SK-N-MC (cell line): Measurements from ENCODE around the gene ATRNL1.
"Not testable (repeated sequence)": the region's sequence is repeated elsewhere in the genome, so short reads cannot be mapped to it uniquely, and the experiment has no call there.

Experiments
- DNase-seq: peaks from one replicate; pipeline ENCODE4 v3.0.0-alpha.2; 2011; ENCODE audit warnings: low read depth, low spot score
- H3K27ac ChIP-seq: fragments of 200-600 bp; sonication (generic); 2 replicates; pipeline ENCODE4 v1.5.1; 2016; ENCODE audit warnings: mixed run types
- H3K36me3 ChIP-seq: fragments of 200-600 bp; sonication (generic); 2 replicates; pipeline ENCODE4 v1.6.1; 2017; ENCODE audit warnings: antibody characterized with exemption, low read length, mixed read lengths; ENCODE audit not compliant: insufficient read depth
- H3K4me3 ChIP-seq: fragments of 200-600 bp; sonication (generic); 2 replicates; pipeline ENCODE4 v1.5.1; 2016
- H3K9ac ChIP-seq: fragments of 200-600 bp; sonication (generic); 2 replicates; pipeline ENCODE4 v1.8.0; 2017; ENCODE audit warnings: mixed run types, mixed read lengths; ENCODE audit not compliant: insufficient read length
- H3K9me3 ChIP-seq: fragments of 200-600 bp; sonication (generic); 2 replicates; pipeline ENCODE4 v1.6.1; 2017; ENCODE audit warnings: low read depth, mild to moderate bottlenecking, antibody characterized with exemption, low read length, moderate library complexity, mixed read lengths
- EZH2 ChIP-seq: fragments of 200-600 bp; sonication (generic); IDR thresholded peaks from one replicate; pipeline ENCODE4 v1.6.1; 2017; ENCODE audit warnings: antibody characterized with exemption
- FOXP2 ChIP-seq: optimal IDR thresholded peaks from 2 replicates; pipeline ENCODE3; 2011; ENCODE audit warnings: mild to moderate bottlenecking, moderate library complexity; ENCODE audit not compliant: insufficient read depth; ENCODE audit errors: extremely low read length, control extremely low read depth
- POLR2AphosphoS5 ChIP-seq: IDR thresholded peaks from 2 replicates; pipeline ENCODE4 v1.6.1; 2012; ENCODE audit warnings: mild to moderate bottlenecking, low read depth, low read length, borderline replicate concordance

The ATRNL1 gene

DNA sequence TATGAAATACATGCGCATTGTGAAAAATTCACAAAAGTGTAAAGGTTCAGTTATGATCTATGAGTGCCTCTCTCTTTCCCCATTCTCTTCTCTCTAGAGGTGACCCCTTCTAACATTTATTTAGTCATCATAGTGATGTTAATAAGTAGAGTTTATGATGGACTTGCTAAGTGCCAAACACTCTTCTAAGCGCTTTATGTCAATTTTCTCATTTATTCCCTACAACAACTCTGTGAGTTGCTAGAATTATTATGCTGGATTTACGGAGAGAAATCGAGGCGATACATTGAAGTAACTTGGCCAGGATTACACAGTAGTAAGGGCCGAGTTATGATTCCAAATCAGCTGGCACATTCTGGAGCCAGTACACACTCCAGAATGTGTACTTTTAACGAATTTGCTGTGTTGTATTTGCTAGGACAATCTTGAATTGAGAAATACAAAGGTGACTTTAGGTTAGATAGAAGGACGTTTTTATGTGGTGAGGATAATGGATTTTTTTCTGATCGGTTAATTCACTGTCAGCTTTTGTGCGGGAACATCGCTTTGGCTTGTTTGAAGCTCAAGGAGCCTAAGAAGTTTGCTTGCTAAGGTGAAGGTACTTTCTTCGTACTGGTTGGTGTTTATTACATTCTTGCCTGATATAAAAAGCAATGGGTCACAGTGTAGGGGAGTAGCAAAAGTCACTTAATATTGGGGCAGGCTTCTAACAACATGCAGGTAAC lies 1.4 kb downstream of the ATRNL1 start:
- Histone ChIP-seq H3K9me3 (no peaks in the 10 kb centered on the region), H3K4me3 (peak overlapping the region; percentile 82), H3K27ac (no peak overlapping the region), H3K9ac (peak overlapping the region; percentile 55), H3K36me3 (no peaks in the 10 kb centered on the region)
- DNase-seq, result no peak
- TF ChIP-seq POLR2AphosphoS5, result no peak
- TF ChIP-seq FOXP2, result no peak
- TF ChIP-seq EZH2, result no peak

DNA sequence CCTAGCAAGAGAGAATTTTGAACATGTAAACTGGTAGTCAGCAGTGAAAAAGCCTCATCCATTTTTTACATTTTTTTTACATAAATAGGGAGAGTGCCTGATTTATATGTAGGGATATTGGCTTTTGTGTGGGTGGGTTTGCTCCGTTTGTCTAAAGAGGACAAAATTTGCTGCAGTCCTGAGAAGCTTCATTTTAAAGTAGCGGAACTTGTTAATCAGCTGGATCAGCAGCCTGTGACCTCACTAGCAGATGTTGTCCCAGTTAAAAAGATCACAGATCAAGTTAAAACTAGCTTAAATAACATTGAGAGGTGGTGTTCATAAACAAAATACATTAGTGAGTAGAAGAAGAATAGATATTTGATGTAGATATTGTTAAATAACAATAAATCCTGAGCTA lies 2.6 kb downstream of the ATRNL1 start:
- Histone ChIP-seq H3K36me3 (no peaks in the 10 kb centered on the region), H3K4me3 (0 out of 2 replicates have a peak overlapping the region, but pooled peaks have one; percentile 18), H3K9me3 (no peaks in the 10 kb centered on the region), H3K9ac (no peak overlapping the region), H3K27ac (no peak overlapping the region)
- no peak for DNase-seq
- TF ChIP-seq FOXP2 (no peak), EZH2 (no peak), POLR2AphosphoS5 (no peak)

DNA sequence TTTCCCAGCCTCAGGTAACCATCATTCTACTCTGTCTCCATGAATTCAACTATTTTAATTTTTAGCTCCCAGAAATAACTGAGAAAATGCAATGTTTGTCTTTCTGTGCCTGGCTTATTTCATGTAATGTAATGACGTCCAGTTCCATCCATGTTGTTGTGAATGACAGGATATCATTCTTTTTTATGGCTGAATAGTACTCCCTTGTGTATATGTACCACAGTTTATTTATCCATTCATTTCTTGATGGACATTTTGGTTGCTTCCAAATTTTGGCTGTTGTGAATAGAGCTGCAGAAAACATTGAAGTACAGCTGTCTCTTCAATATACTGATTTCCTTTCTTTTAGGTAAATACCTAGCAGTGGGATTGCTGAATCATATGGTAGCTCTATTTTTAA lies 10.5 kb downstream of the ATRNL1 start:
- H3K9me3 ChIP-seq, result no peaks in the 10 kb centered on the region
- TF ChIP-seq EZH2 (no peak), FOXP2 (no peak), POLR2AphosphoS5 (no peak)
- no peak overlapping the region for H3K4me3 ChIP-seq
- H3K9ac ChIP-seq, result no peak overlapping the region
- no peaks in the 10 kb centered on the region for H3K36me3 ChIP-seq
- H3K27ac ChIP-seq, result no peak overlapping the region
- DNase-seq, result no peak

DNA sequence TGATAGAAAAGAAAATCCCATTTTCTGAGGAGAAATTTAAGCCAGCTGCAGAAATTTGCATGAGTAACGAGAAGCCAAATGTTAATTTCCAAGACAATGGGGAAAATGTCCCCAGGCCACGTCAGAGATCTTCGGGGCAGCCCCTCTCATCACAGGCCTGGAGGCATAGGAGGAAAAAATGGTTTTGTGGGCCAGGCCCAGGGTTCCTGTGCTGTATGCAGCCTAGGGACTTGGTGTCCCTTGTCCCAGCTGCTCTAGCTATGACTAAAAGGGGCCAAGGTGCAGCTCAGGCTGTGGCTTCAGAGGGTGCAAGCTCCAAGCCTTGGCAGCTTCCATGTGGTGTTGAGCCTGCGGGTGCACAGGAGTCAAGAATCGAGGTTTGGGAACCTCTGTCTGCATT lies 12.2 kb downstream of the ATRNL1 start:
- DNase-seq, H3K9me3 ChIP-seq, H3K4me3 ChIP-seq, H3K9ac ChIP-seq, H3K36me3 ChIP-seq, H3K27ac ChIP-seq: not testable (repeated sequence)

DNA sequence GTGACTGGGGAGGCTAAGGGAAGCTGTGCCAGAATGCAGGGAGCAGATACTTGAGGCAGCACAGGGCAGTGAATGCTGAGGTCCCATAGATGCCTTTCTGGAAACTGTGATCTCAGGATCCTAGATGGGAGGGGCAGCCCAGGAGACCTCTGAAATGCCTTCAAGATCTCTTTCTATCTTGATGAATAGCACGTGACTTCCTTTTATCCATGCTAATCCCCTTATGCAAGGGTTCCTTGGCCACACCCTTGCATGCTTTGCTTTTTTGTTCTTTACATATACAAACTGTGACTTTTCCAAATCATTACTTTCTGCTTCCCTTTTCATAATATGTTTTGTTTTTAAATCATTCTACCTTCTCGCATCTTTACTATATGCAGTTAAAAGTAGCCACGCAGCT lies 14.7 kb downstream of the ATRNL1 start:
- Histone ChIP-seq H3K4me3 (no peak overlapping the region), H3K9me3 (no peaks in the 10 kb centered on the region), H3K9ac (no peak overlapping the region), H3K27ac (no peak overlapping the region), H3K36me3 (no peaks in the 10 kb centered on the region)
- no peak for DNase-seq
- TF ChIP-seq FOXP2 (no peak), POLR2AphosphoS5 (no peak), EZH2 (no peak)

DNA sequence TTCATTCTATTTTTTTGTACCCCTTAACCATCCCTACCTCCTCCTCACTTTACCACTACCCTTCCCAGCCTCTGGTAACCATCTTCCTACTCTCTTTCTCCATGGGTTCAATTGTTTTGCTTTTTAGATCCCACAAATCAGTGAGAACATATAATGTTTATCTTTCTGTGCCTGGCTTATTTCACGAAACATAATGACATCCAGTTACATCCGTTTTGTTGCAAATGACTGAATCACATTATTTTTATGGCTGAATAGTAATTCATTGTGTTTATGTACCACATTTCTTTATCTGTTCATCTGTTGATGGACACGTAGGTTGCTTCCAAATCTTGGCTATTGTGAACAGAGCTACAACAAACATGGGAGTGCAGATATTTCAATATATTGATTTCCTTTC lies 24.1 kb downstream of the ATRNL1 start:
- no peak overlapping the region for H3K27ac ChIP-seq
- no peak overlapping the region for H3K9ac ChIP-seq
- H3K36me3 ChIP-seq, result no peaks in the 10 kb centered on the region
- TF ChIP-seq FOXP2 (no peak), POLR2AphosphoS5 (no peak), EZH2 (no peak)
- no peak for DNase-seq
- H3K4me3 ChIP-seq, result no peak overlapping the region
- H3K9me3 ChIP-seq, result no peaks in the 10 kb centered on the region

DNA sequence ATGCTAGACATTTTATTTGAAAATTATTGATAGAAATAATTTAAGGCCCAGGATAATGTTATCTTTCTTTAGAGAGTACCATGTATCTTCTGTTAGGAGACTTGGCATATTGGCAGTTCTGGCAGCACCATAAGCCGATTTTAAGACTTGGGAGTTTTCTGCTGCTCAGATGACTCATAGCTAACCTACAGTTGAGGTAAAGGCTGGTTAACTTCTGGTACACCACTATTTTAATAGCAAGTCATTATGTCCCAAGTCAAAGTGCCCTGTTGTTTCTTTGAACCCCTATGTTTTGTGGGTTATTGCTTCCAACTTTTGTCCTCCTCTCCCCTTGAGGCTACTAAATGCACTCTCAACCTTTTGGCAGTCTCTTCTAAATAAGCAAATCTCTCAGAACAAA lies 25.2 kb downstream of the ATRNL1 start:
- no peak overlapping the region for H3K27ac ChIP-seq
- TF ChIP-seq POLR2AphosphoS5 (no peak), EZH2 (no peak), FOXP2 (no peak)
- no peak for DNase-seq
- no peaks in the 10 kb centered on the region for H3K9me3 ChIP-seq
- H3K9ac ChIP-seq, result no peak overlapping the region
- no peaks in the 10 kb centered on the region for H3K36me3 ChIP-seq
- no peak overlapping the region for H3K4me3 ChIP-seq

DNA sequence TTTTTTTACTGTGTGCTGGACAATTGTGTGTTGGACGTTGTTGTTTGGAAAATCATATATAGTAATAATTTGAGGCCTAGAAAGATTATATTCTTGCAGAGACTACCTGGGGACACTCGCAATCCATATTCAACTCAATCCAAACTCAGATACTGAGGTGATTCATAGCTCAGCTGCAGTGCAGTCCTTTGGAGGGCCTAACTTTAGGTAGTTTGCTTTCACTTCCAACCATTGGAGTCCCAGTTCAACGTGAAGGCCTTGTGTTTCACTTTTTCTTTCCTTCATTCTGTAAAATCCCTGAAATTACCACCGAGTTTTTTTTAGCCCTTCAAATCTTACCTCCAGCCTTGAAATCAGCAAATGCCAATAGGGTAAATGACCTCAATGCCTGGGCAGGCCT lies 32.3 kb downstream of the ATRNL1 start:
- TF ChIP-seq POLR2AphosphoS5 (no peak), EZH2 (no peak), FOXP2 (no peak)
- Histone ChIP-seq H3K9ac (no peak overlapping the region), H3K27ac (no peak overlapping the region), H3K36me3 (no peaks in the 10 kb centered on the region), H3K4me3 (no peak overlapping the region), H3K9me3 (no peaks in the 10 kb centered on the region)
- DNase-seq, result no peak

DNA sequence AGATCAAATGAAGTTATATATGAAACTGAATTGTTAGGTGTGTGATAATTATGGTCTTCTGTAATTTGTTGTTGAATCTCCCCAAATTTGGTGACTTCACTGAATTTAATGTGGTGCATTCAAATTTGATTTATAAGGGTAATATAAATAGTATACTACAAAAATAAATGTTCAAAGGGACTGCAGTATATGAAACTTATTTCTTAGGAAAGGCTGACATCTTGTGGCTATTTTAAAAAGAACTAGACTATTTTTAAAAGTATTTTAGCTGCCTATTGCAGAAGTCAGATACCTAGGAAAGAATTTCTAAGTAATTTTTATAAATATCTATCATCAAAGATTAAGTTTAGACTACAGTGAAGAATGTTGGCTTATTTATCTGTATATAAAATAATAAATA lies 36.6 kb downstream of the ATRNL1 start:
- no peak overlapping the region for H3K4me3 ChIP-seq
- H3K9ac ChIP-seq, result no peak overlapping the region
- H3K9me3 ChIP-seq, result no peaks in the 10 kb centered on the region
- DNase-seq, result no peak
- H3K36me3 ChIP-seq, result no peaks in the 10 kb centered on the region
- no peak overlapping the region for H3K27ac ChIP-seq
- TF ChIP-seq FOXP2 (no peak), EZH2 (no peak), POLR2AphosphoS5 (no peak)
